GM12878 (cell line): Measurements from ENCODE around the gene METTL4. TPM values are rescaled to one million over a fixed set of nuclear protein-coding genes. Genes with fewer than 3 reads are reported as not detected.

Source experiments
- CREB1 ChIP-seq: IDR thresholded peaks from 2 replicates; pipeline ENCODE4 v1.6.1; 2012; ENCODE audit warnings: low read depth, mild to moderate bottlenecking, inconsistent platforms
- FOXK2 ChIP-seq: fragments of 450-650 bp; IDR thresholded peaks from 2 replicates; pipeline ENCODE4 v1.6.1; 2017; ENCODE audit warnings: mild to moderate bottlenecking, moderate library complexity
- GABPA ChIP-seq: IDR thresholded peaks from 2 replicates; pipeline ENCODE4 v1.6.1; 2014; ENCODE audit warnings: antibody characterized with exemption, low read depth, mild to moderate bottlenecking, inconsistent platforms
- NFIC ChIP-seq: IDR thresholded peaks from 2 replicates; pipeline ENCODE4 v1.6.1; 2012; ENCODE audit warnings: low read depth, mild to moderate bottlenecking, inconsistent platforms, low read length, moderate library complexity
- REST ChIP-seq: IDR thresholded peaks from 2 replicates; pipeline ENCODE4 v1.6.1; 2012; ENCODE audit warnings: mild to moderate bottlenecking, low read depth, low read length
- TCF7 ChIP-seq: IDR thresholded peaks from 2 replicates; pipeline ENCODE4 v1.6.1; 2014; ENCODE audit warnings: antibody characterized with exemption, borderline replicate concordance
- ZNF24 ChIP-seq: fragments of 450-650 bp; IDR thresholded peaks from 2 replicates; pipeline ENCODE4 v1.6.1; 2017; ENCODE audit warnings: antibody characterized with exemption, mild to moderate bottlenecking
- polyA plus RNA-seq, 11 experiments: library from polyadenylated mRNA; depleted of rRNA in 4 of 11; unstranded in 6 of 11; stranded (reverse) in 5 of 11; fragments of >200 nt; fragmentation: Nextera tagmentation in 4 of 11; fragmentation: Illumina TruSeq in 1 of 11; extraction: Ambion mirVana in 4 of 11; extraction: Trizol in 1 of 11; gene quantifications; 1 replicate in 1 of 11; 2 replicates in 10 of 11; pipeline versions ENCODE4 v1.2.1 to v1.2.3, GENCODE V29; 2011 to 2016; ENCODE audit warnings: inconsistent platforms in 2 of 11, missing spikeins in 2 of 11, low read depth in 1 of 11
- total RNA-seq, 4 experiments: library from RNA; depleted of rRNA in 3 of 4; stranded (reverse); fragments of >200 nt in 3 of 4; fragmentation: Illumina TruSeq in 1 of 4; extraction: Trizol in 1 of 4; gene quantifications; 2 replicates each; pipeline versions ENCODE4 v1.2.1 to v1.2.3, GENCODE V29; 2013 to 2021
- TF ChIP-seq, protein P1 (sequence below): fragments of 450-650 bp; IDR thresholded peaks from 2 replicates; pipeline ENCODE4 v1.6.1; 2017; ENCODE audit warnings: low read depth, mild to moderate bottlenecking, moderate library complexity
- TF ChIP-seq, protein P2 (sequence below): fragments of 150-350 bp; IDR thresholded peaks from 2 replicates; pipeline ENCODE4 v1.6.1; 2014; ENCODE audit warnings: mild to moderate bottlenecking, low read depth, low read length

Gene METTL4
- total and polyA plus RNA-seq, 10 of the 15 experiments (the other 5 are each of a cell fraction or from before 2014, with no cell fraction given), result 4.9 to 15.2 (median 12.3) TPM

GRCh38 chr18:2513616-2514015 lies 57.7 kb downstream of the METTL4 start (continued):
- TF ChIP-seq, protein P1, sequence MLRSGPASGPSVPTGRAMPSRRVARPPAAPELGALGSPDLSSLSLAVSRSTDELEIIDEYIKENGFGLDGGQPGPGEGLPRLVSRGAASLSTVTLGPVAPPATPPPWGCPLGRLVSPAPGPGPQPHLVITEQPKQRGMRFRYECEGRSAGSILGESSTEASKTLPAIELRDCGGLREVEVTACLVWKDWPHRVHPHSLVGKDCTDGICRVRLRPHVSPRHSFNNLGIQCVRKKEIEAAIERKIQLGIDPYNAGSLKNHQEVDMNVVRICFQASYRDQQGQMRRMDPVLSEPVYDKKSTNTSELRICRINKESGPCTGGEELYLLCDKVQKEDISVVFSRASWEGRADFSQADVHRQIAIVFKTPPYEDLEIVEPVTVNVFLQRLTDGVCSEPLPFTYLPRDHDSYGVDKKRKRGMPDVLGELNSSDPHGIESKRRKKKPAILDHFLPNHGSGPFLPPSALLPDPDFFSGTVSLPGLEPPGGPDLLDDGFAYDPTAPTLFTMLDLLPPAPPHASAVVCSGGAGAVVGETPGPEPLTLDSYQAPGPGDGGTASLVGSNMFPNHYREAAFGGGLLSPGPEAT, result no peak
- TF ChIP-seq, protein P2, sequence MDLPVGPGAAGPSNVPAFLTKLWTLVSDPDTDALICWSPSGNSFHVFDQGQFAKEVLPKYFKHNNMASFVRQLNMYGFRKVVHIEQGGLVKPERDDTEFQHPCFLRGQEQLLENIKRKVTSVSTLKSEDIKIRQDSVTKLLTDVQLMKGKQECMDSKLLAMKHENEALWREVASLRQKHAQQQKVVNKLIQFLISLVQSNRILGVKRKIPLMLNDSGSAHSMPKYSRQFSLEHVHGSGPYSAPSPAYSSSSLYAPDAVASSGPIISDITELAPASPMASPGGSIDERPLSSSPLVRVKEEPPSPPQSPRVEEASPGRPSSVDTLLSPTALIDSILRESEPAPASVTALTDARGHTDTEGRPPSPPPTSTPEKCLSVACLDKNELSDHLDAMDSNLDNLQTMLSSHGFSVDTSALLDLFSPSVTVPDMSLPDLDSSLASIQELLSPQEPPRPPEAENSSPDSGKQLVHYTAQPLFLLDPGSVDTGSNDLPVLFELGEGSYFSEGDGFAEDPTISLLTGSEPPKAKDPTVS, result no peak
- no peak for TF ChIP-seq NFIC
- no peak for TF ChIP-seq GABPA
- TF ChIP-seq REST, result no peak
- no peak for TF ChIP-seq ZNF24
- no peak for TF ChIP-seq TCF7
- no peak for TF ChIP-seq CREB1
- TF ChIP-seq FOXK2, result no peak
